Neutrophil (primary cell): Measurements from ENCODE around the gene DPF3.

Experiments
- H3K27ac ChIP-seq: fragments of 200-600 bp; sonication (generic); 2 replicates; pipeline ENCODE4 v1.5.1; 2016; ENCODE audit warnings: mild to moderate bottlenecking, moderate library complexity
- H3K27me3 ChIP-seq: fragments of 200-600 bp; sonication (generic); 2 replicates; pipeline ENCODE4 v1.6.0; 2016; ENCODE audit warnings: mild to moderate bottlenecking
- H3K36me3 ChIP-seq: fragments of 200-600 bp; sonication (generic); 2 replicates; pipeline ENCODE4 v1.5.1; 2017
- H3K4me1 ChIP-seq, 2 experiments: fragments of 200-600 bp in 1 of 2; sonication (generic) in 1 of 2; 1 replicate in 1 of 2; 2 replicates in 1 of 2; pipeline versions ENCODE4 v1.5.1 to v1.6.1; 2013 to 2016; ENCODE audit warnings: low read depth in 1 of 2, low read length in 1 of 2, mild to moderate bottlenecking in 1 of 2, moderate library complexity in 1 of 2; ENCODE audit not compliant: control insufficient read depth in 1 of 2, insufficient read depth in 1 of 2
- H3K4me3 ChIP-seq, 2 experiments: fragments of 200-600 bp in 1 of 2; sonication (generic) in 1 of 2; 1 replicate in 1 of 2; 2 replicates in 1 of 2; pipeline ENCODE4 v1.5.1; 2013 to 2016; ENCODE audit warnings: low read depth in 1 of 2, low read length in 1 of 2, mild to moderate bottlenecking in 1 of 2, moderate library complexity in 1 of 2
- H3K9me3 ChIP-seq: fragments of 200-600 bp; sonication (generic); 2 replicates; pipeline ENCODE4 v1.5.1; 2016
- CTCF ChIP-seq: fragments of 200-600 bp; sonication (generic); IDR thresholded peaks from 2 replicates; pipeline ENCODE4 v1.5.1; 2016; ENCODE audit warnings: antibody characterized with exemption

DPF3 gene

GRCh38 chr14:72786378-72787350 lies 107.2 kb downstream of the DPF3 start:
- no peak for TF ChIP-seq CTCF
- Histone ChIP-seq H3K36me3 (no peaks in the 10 kb centered on the region), H3K4me3 (no peak overlapping the region), H3K27ac (no peak overlapping the region), H3K27me3 (no peaks in the 10 kb centered on the region), H3K9me3 (no peaks in the 10 kb centered on the region), H3K4me1 (no peaks in the 10 kb centered on the region)

GRCh38 chr14:72783741-72784140 lies 110.2 kb downstream of the DPF3 start:
- Histone ChIP-seq H3K27me3 (no peaks in the 10 kb centered on the region), H3K9me3 (no peaks in the 10 kb centered on the region), H3K4me1 (no peaks in the 10 kb centered on the region), H3K36me3 (no peaks in the 10 kb centered on the region), H3K4me3 (no peak overlapping the region), H3K27ac (no peak overlapping the region)
- TF ChIP-seq CTCF: no peak

- TF ChIP-seq CTCF: no peak
- H3K4me3 ChIP-seq: no peak overlapping the region
- no peaks in the 10 kb centered on the region for H3K36me3 ChIP-seq
- H3K27ac ChIP-seq: no peak overlapping the region
- H3K27me3 ChIP-seq: no peaks in the 10 kb centered on the region
- H3K9me3 ChIP-seq: no peaks in the 10 kb centered on the region
- no peaks in the 10 kb centered on the region for H3K4me1 ChIP-seq
Observed at GRCh38 chr14:72782817-72783216, 111.1 kb downstream of the DPF3 start.

- no peaks in the 10 kb centered on the region for H3K4me1 ChIP-seq
- no peaks in the 10 kb centered on the region for H3K27me3 ChIP-seq
- no peak overlapping the region for H3K27ac ChIP-seq
- no peaks in the 10 kb centered on the region for H3K9me3 ChIP-seq
- TF ChIP-seq CTCF: no peak
- H3K36me3 ChIP-seq: no peaks in the 10 kb centered on the region
- no peak overlapping the region for H3K4me3 ChIP-seq
Observed at GRCh38 chr14:72781561-72782508, 112.1 kb downstream of the DPF3 start.

- Histone ChIP-seq H3K4me3 (no peak overlapping the region), H3K36me3 (no peaks in the 10 kb centered on the region), H3K27ac (no peak overlapping the region)
Observed at GRCh38 chr14:72780751-72781150, 113.2 kb downstream of the DPF3 start.

More at GRCh38 chr14:72780751-72781150, 113.2 kb downstream of the DPF3 start:
- H3K4me1 ChIP-seq: no peaks in the 10 kb centered on the region
- TF ChIP-seq CTCF: no peak
- no peaks in the 10 kb centered on the region for H3K27me3 ChIP-seq
- H3K9me3 ChIP-seq: no peaks in the 10 kb centered on the region
